ENCODE measurements around the gene TXLNG.

TXLNG gene

GRCh38 chrX:16785247-16786138 lies 773 bp upstream of the TXLNG start:
- Histone ChIP-seq H3K4me3 (ENCODE audit: low read length) (peak overlapping the region; percentile 92), H4K20me1 (ENCODE audit: insufficient read depth, low read length) (peaks cover 8% of the 10 kb centered on the region), H3K4me1 (ENCODE audit: low read length) (peaks cover 7% of the 10 kb centered on the region), H3K79me2 (ENCODE audit: low read length) (peaks cover 42% of the 10 kb centered on the region), H2AFZ (ENCODE audit: low read depth, low read length) (peak overlapping the region; percentile 91), H3K27me3 (ENCODE audit: low read depth, low read length) (no peaks in the 10 kb centered on the region), H3K36me3 (replicated peaks; ENCODE audit: low read depth, low read length) (peaks cover 5% of the 10 kb centered on the region), H3K27ac (ENCODE audit: low read length) (no peak overlapping the region), H3K9me3 (ENCODE audit: insufficient read depth, low read length) (no peaks in the 10 kb centered on the region), H3K4me2 (ENCODE audit: low read length) (peak overlapping the region; percentile 92), H3K9ac (ENCODE audit: low read length) (peak overlapping the region; percentile 74)
- TF ChIP-seq CTCF (IDR thresholded peaks at IDR 0.05; ENCODE audit: low read depth, low read length) (no peak), EZH2phosphoT487 (IDR thresholded peaks at IDR 0.05; ENCODE audit: low read depth) (no peak)

- TF ChIP-seq CTCF (IDR thresholded peaks at IDR 0.05; ENCODE audit: low read depth, low read length) (no peak), EZH2phosphoT487 (IDR thresholded peaks at IDR 0.05; ENCODE audit: low read depth) (no peak)
- Histone ChIP-seq H3K4me2 (ENCODE audit: low read length) (peak overlapping the region; percentile 72), H3K9me3 (ENCODE audit: insufficient read depth, low read length) (no peaks in the 10 kb centered on the region), H3K4me3 (ENCODE audit: low read length) (peak overlapping the region; percentile 92), H3K9ac (ENCODE audit: low read length) (peak overlapping the region; percentile 77), H3K36me3 (replicated peaks; ENCODE audit: low read depth, low read length) (peaks cover 9% of the 10 kb centered on the region), H4K20me1 (ENCODE audit: insufficient read depth, low read length) (peaks cover 8% of the 10 kb centered on the region), H3K79me2 (ENCODE audit: low read length) (peaks cover 58% of the 10 kb centered on the region), H3K27ac (ENCODE audit: low read length) (peak overlapping the region; percentile 65), H3K27me3 (ENCODE audit: low read depth, low read length) (no peaks in the 10 kb centered on the region), H2AFZ (ENCODE audit: low read depth, low read length) (peak overlapping the region; percentile 60; the same call in 1 of the 2 replicates), H3K4me1 (ENCODE audit: low read length) (peaks cover 7% of the 10 kb centered on the region)
These were observed 797 bp downstream of the TXLNG start for GRCh38 chrX:16786791-16787735.

DNA sequence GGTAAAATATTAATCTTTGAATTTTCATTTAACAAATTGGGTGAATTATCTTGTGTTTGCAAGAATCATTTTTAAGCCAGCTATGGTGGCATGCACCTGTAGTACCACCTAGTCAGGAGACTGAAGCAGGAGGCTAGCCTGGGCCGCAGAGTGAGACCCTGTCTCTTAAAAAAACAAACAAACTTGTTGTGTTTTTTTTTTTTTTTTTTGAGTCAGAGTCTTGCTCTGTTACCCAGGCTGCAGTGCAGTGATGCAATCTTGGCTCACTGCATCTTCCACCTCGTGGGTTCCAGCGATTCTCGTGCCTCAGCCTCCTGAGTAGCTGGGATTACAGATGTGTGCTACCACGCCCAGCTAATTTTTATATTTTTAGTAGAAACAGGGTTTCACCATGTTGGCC lies 2.2 kb downstream of the TXLNG start:
- H3K27me3 ChIP-seq (ENCODE audit: low read depth, low read length): no peaks in the 10 kb centered on the region
- peak overlapping the region; percentile 72; the same call in 1 of the 2 replicates for H3K4me2 ChIP-seq (ENCODE audit: low read length)
- peaks cover 9% of the 10 kb centered on the region for H3K36me3 ChIP-seq (replicated peaks; ENCODE audit: low read depth, low read length)
- peaks cover 70% of the 10 kb centered on the region for H3K79me2 ChIP-seq (ENCODE audit: low read length)
- TF ChIP-seq EZH2phosphoT487 (IDR thresholded peaks at IDR 0.05; ENCODE audit: low read depth) (no peak), CTCF (IDR thresholded peaks at IDR 0.05; ENCODE audit: low read depth, low read length) (no peak)
- H3K9ac ChIP-seq (ENCODE audit: low read length): no peak overlapping the region; the same call in 1 of the 2 replicates
- no peaks in the 10 kb centered on the region for H3K9me3 ChIP-seq (ENCODE audit: insufficient read depth, low read length)
- H4K20me1 ChIP-seq (ENCODE audit: insufficient read depth, low read length): peaks cover 8% of the 10 kb centered on the region
- H3K27ac ChIP-seq (ENCODE audit: low read length): no peak overlapping the region
- H2AFZ ChIP-seq (ENCODE audit: low read depth, low read length): no peak overlapping the region
- H3K4me1 ChIP-seq (ENCODE audit: low read length): peaks cover 7% of the 10 kb centered on the region
- H3K4me3 ChIP-seq (ENCODE audit: low read length): 0 out of 2 replicates have a peak overlapping the region, but pooled peaks have one; percentile 92
